AG04449 (cell line): ENCODE measurements around the gene STARD8.
"Not testable (repeated sequence)": the region's sequence is repeated elsewhere in the genome, so short reads cannot be mapped to it uniquely, and the experiment has no call there.

Experiments
- CTCF ChIA-PET: fragments of 350-600 bp; formaldehyde crosslinking; extraction: SDS; loops from one replicate; lab custom pipeline; 2021; ENCODE audit warnings: antibody characterized with exemption; lab: Yijun Ruan, JAX
- POLR2A ChIA-PET: fragments of 400-600, 350-600 bp; formaldehyde crosslinking; extraction: SDS; loops from one replicate; lab custom pipeline; 2020; ENCODE audit warnings: antibody characterized with exemption, inconsistent platforms; lab: Yijun Ruan, JAX
- DNase-seq: peaks from one replicate; pipeline ENCODE4 v3.0.0-alpha.2; 2010; ENCODE audit warnings: low read depth, low spot score
- H3K4me3 ChIP-seq: 2 replicates; pipeline ENCODE4 v1.5.1; 2011; ENCODE audit warnings: low read depth, mild to moderate bottlenecking, control low read depth, low read length
- TF ChIP-seq, protein P1 (sequence below): IDR thresholded peaks from one replicate; pipeline ENCODE4 v1.5.1; 2011; ENCODE audit warnings: mild to moderate bottlenecking, moderate library complexity, low read length, control low read depth, inconsistent platforms; ENCODE audit not compliant: insufficient read depth; ENCODE audit errors: missing control alignments

STARD8 gene

GRCh38 chrX:68685685-68686084 is 38.2 kb downstream of the STARD8 start:
- TF ChIP-seq, protein P1, sequence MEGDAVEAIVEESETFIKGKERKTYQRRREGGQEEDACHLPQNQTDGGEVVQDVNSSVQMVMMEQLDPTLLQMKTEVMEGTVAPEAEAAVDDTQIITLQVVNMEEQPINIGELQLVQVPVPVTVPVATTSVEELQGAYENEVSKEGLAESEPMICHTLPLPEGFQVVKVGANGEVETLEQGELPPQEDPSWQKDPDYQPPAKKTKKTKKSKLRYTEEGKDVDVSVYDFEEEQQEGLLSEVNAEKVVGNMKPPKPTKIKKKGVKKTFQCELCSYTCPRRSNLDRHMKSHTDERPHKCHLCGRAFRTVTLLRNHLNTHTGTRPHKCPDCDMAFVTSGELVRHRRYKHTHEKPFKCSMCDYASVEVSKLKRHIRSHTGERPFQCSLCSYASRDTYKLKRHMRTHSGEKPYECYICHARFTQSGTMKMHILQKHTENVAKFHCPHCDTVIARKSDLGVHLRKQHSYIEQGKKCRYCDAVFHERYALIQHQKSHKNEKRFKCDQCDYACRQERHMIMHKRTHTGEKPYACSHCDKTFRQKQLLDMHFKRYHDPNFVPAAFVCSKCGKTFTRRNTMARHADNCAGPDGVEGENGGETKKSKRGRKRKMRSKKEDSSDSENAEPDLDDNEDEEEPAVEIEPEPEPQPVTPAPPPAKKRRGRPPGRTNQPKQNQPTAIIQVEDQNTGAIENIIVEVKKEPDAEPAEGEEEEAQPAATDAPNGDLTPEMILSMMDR = no peak
- no peak overlapping the region for H3K4me3 ChIP-seq
- ChIA-PET CTCF (interaction anchor here (1.0 to 1.3 kb wide), 3 partner anchors 13 to 25 kb away, joined by 3 to 4 read pairs (median 3); no protein-coding TSS in a partner anchor), POLR2A (no interaction called here)
- DNase-seq = no peak

DNA sequence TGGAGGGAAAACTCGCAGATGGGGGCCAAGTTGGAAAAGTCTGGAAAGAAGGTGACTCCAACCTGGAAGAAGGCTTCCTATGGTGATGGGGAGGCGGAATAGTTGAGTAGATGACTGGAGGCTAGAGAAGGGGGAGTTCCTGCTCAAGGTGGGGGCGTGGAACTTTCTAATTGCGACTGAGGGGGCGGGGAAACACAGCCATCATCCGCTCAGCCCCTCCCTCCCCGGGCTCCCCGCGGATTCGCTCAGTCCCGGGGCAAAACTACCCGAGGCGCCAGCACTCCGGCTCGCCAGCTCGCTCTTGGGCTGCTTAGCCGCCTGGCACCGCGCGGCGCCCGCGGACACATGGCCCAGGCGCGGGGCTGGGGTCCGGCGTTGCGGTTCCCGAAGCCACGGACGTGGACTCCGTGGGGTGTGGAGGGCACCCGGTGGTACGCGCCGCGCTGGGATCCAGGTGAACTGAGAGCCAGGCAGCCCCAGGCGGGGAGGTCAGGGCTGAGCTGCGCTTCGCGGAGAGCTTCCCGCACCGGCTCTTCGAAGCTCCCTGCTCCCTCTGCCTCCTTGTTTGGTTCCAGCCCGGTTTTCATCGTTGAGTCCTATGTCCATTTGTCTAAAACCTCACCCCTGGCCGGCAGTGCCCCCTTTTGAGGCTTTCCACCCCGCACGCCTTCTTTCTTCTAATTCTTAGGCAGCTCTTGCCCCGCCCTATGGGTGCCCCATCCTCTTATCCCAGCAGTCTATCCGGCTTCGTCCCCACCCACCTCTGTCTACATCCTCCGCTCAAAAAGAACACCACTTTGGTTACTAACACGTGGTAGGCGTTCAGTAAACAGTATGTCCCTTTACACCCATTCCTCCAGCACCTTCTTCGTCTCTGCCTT is 38.9 kb downstream of the STARD8 start:
- peak overlapping the region; percentile 46 for H3K4me3 ChIP-seq
- ChIA-PET POLR2A (no interaction called here), CTCF (interaction anchor here (1.2 to 1.4 kb wide), 3 partner anchors 9 to 25 kb away, joined by 3 to 4 read pairs (median 4); no protein-coding TSS in a partner anchor)
- DNase-seq = no peak
- TF ChIP-seq, protein P1 = no peak

GRCh38 chrX:68688931-68689330 is 41.5 kb downstream of the STARD8 start:
- CTCF ChIA-PET, POLR2A ChIA-PET, H3K4me3 ChIP-seq, DNase-seq: not testable (repeated sequence)

GRCh38 chrX:68690936-68691501 is 43.6 kb downstream of the STARD8 start:
- TF ChIP-seq, protein P1 = no peak
- DNase-seq = no peak
- POLR2A ChIA-PET = no interaction called here
- CTCF ChIA-PET = no interaction called here
- no peak overlapping the region for H3K4me3 ChIP-seq

DNA sequence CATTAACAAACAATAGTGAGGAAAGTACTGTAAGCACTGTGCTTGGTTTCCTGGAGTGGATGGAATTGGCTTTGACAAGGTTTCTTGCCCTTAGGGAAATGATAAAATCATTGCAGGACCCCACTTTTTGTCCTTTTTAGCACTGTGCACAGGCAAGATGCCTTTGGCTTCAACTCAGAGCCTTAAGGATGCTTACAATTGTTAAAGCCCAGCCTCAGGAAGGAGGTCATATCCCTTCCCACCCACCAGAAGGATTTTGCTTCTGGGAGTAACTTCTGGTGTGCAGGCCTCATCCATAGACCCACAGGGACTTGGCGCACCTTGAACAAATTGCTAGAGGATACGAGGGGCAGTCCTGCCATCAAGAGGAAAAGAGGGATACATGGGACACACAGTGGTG is 44.5 kb downstream of the STARD8 start:
- ChIA-PET POLR2A (no interaction called here), CTCF (no interaction called here)
- TF ChIP-seq, protein P1 = no peak
- no peak overlapping the region for H3K4me3 ChIP-seq
- DNase-seq = no peak

GRCh38 chrX:68692651-68693050 is 45.2 kb downstream of the STARD8 start:
- ChIA-PET POLR2A (no interaction called here), CTCF (no interaction called here)
- TF ChIP-seq, protein P1 = no peak
- DNase-seq = no peak
- H3K4me3 ChIP-seq = no peak overlapping the region
